ENCODE measurements around the gene ARPC1A. TPM values are rescaled to one million over a fixed set of nuclear protein-coding genes. Genes with fewer than 3 reads are reported as not detected.
A peak's percentile ranks its signal among the peaks of the same experiment; 100 is the strongest.
"Not testable (repeated sequence)": the region's sequence is repeated elsewhere in the genome, so short reads cannot be mapped to it uniquely, and the experiment has no call there.

Gene ARPC1A
- total RNA-seq, 1 experiment from 2014 or later, result 321 TPM

DNA sequence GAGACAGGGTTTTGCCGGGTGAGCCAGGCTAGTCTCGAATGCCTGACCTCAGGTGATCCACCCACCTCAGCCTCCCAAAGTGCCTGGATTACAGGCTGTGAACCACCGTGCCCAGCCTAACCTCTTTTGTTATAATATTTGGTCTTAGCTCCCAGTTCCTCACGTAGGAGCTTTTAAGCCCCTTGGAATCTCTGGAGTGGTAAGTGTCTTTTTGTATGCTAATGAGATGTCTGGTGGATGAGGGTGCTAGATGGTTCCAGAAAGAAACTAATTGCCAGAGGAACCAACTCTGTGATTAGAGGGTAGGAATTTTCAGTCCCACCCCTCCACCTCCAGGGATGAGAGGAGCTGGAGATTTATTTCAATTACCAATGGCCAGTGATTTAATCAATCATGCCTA, 5.3 kb upstream of the ARPC1A start:
- no peak for DNase-seq (ENCODE audit: low read depth)

DNA sequence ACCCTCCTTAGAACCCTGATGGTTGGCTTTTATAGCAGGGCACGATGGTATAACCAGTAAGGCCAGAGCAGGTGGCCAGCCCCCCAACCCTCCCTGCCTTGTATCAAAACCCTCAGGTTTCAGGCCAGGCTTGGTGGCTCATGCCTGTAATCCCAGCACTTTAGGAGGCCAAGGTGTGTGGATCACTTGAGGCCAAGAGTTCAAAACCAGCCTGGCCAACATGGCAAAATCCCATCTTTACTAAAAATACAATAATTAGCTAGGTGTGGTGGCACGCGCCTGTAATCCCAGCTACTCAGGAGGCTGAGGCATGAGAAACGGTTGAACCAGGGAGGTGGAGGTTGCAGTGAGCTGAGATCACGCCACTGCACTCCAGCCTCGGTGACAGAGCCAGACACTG, 3.0 kb upstream of the ARPC1A start:
- not testable (repeated sequence) for DNase-seq (ENCODE audit: low read depth)

DNA sequence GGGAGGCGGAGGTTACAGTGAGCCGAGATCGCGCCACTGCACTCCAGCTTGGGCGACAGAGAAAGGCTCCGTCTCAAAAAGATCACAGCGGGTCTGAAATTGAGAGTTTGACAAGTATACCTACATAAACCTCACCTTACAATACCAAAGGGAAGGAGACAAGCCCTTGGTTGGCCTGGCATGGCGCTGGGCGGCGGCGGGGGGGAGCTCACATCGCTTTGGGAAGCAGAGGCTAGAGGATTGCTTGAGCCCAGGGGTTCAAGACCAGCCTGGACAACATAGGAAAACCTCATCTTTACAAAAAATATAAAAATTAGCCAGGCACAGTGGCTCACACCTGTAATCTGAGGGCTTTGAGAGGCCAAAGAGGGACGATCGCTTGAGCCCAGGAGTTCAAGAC, 1.1 kb upstream of the ARPC1A start:
- DNase-seq (ENCODE audit: low read depth), result no peak

DNA sequence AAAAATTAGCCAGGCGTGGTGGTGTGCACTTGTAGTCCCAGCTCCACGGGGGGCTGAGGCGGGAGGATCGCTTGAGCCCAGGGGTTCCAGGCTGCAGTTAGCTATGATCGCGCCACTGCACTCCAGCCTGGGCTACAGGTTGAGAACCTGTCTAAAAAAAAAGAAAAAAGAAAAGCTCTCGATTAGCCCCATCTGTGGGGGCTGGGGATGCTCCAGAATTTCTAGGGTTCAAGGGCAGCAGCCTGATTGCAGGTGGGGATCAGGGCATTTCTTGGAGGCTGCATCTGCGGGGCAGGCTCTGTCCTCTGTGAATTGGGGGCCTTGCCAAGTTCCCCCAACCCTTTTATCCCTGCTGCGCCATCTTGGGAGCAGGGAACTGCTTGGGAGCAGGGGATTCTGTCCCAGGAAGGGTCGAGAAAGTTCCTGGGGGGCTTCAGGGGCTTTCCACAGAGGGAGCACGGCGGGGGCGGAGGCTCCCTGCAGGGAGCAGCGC, 651 bp upstream of the ARPC1A start:
- no peak for DNase-seq (ENCODE audit: low read depth)

DNA sequence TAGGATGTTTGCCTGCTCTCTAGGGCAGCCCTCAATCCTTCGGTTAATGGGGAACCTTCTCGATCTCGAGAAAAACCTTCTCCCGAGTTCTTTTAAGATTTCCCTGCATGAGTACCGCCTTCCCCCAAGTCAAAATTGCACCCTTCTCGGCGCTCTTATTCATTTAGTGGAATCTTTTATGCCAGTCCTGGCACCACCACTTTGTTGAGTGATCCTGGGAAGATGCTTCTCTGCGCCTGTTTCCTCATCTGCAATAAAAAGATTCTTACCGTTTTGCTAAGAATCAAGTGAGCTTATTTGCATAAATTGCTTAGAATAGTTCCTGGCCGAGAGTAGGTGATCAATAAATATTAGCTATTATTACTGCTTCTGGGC, 697 bp downstream of the ARPC1A start:
- DNase-seq (ENCODE audit: low read depth), result peak; percentile 14

DNA sequence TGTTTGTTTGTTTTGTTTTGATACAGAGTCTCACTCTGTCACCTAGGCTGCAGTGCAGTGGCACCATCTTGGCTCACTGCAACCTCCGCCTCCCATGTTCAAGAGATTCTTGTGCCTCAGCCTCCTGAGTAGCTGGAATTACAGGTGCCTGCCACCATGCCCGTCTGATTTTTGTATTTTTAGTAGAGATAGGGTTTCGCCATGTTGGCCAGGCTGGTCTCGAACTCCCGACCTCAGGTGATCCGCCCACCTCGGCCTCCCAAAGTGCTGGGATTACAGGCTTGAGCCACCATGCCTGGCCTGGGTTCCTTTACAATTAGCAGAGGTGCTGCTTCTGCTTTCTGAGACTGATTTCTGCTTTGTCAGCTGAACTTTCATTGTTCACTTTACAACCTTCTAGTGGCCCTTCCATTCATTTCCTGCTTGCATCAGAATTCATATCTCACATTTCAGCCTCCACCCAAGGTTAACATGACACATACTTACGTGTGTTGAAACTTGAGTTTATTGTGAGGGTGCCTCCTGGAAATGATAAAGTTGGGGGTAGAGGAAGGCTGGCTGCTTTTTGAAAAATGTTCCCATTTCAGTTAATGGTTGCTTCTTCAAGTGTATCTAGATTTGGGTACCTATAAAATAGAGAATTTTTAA, 4.7 kb downstream of the ARPC1A start:
- peak; percentile 89 for DNase-seq (ENCODE audit: low read depth)

DNA sequence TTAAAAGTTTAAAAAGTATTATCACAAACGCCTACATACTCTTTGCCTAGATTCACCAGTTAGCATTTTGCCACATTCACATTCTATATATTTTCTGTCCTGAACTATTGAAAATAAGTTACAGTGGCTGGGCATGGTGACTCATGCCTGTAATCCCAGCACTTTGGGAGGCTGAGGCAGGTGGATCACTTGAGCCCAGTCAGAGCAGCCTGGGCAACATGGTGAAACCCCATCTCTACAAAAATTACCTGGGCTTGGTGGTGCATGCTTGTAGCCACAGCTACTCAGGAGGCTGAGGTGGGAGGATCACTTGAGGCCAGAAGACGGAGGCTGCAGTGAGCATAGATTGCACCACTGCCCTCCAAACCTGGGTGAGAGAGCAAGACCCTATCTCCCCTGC, 5.3 kb downstream of the ARPC1A start:
- peak; percentile 34 for DNase-seq (ENCODE audit: low read depth)

DNA sequence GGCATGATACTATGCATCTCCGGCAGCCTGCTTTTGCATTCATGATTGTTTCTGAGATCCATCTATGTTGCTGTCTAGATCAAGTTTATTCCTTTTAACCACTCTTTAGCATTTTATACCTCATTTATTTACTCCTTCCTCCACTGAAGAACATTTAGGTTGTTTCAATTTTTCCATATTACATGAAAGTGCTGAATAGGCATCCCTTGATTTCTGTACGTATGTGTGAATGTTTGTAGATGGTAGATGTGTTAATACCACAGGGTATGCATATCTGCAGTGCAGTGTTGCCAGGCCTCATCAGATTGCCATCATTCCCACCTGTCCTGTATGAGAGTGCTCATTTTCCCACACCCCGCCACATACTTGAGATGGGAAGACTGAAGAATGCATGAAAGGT, 13.9 kb downstream of the ARPC1A start:
- DNase-seq (ENCODE audit: low read depth), result no peak

DNA sequence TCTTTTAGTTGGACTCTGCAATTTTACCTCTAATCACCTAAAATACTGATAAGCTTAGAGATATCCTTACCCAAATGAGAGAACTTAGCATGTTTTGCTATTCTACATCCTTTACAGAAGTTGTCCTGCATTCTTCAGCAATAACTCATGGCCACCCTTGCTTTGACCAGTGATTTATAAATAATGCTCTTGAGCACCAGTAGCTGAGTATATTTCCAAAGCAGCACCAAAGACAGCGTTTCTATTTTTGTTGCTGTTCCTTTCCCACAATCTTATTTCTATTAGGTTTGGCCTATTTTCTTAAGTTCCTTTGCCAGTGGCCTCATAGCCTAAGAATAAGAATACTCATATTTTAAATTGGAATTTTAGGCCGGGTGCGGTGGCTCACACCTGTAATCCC, 15.0 kb downstream of the ARPC1A start:
- DNase-seq (ENCODE audit: low read depth), result no peak

DNA sequence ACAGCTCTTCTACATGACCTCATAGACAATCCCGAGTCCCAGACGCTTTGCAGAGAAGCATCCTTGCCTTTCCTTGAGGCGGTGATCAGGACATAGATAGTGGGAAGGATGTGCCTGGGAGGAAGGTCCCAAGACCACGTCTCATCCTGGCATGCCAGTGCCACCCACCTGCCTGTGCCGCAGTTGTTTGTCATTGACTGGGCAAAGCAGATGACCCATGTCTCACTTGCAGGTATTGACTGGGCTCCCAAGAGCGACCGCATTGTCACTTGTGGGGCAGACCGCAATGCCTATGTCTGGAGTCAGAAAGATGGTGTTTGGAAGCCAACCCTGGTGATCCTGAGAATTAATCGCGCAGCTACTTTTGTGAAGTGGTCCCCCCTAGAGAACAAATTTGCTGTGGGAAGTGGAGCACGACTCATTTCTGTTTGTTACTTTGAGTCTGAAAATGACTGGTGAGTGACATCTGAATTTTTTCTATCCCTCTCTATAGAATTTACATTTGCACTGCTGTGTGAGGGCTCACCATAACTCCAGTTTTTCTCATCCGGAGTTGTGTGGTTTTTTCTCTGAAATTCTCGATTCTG, 18.5 kb downstream of the ARPC1A start:
- no peak for DNase-seq (ENCODE audit: low read depth)

DNA sequence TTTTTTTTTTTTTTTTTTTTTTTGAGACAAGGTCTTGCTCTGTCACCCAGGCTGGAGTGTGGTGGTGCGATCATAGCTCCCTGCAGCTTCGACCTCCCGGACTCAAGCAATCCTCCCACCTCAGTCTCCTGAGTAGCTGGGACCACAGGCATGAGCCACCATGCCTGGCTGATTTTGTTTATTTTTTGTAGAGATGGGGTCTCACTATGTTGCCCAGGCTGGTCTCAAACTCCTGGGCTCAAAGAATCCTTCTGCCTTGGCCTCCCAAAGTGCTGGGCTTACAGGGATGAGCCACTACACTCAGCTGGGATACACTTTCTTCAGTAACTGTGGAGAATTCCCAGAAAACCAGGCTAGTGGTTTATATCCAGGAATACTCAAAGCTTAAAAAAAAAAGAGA, 24.9 kb downstream of the ARPC1A start:
- not testable (repeated sequence) for DNase-seq (ENCODE audit: low read depth)

DNA sequence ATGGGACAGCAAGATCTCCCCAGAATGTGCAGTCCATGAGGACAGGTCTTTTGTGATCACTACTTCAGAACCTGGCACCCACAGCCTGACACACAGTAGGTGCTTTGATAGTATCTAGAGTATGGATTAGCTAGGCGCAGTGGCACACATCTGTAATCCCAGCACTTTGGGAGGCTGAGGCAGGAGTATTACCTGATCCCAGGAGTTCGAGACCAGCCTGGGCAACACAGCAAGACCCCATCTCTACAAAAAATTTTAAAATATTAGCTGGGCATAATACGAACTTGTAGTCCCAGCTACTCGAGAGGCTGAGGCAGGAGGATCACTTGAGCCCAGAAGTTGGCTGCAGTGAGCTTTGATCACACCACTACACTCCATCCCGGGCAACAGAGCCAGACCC, 26.5 kb downstream of the ARPC1A start:
- DNase-seq (ENCODE audit: low read depth), result no peak

DNA sequence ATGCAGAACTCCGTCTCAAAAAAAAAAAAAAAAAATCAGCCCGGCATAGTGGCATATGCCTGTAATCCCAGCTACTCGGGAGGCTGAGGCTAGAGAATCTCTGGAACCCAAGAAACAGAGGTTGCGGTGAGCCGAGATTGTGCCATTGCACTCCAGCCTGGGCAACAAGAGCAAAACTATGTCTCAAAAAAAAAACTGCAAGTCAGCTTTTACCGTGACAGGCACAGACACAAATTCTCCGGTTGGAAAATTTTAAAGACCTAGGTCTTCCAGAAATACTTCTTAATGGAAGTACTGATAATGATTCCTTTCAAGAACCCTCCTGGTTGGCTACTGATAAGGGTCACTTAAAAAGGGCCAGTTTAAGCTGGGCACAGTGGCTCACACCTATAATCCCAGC, 29.4 kb downstream of the ARPC1A start:
- DNase-seq (ENCODE audit: low read depth), result no peak

DNA sequence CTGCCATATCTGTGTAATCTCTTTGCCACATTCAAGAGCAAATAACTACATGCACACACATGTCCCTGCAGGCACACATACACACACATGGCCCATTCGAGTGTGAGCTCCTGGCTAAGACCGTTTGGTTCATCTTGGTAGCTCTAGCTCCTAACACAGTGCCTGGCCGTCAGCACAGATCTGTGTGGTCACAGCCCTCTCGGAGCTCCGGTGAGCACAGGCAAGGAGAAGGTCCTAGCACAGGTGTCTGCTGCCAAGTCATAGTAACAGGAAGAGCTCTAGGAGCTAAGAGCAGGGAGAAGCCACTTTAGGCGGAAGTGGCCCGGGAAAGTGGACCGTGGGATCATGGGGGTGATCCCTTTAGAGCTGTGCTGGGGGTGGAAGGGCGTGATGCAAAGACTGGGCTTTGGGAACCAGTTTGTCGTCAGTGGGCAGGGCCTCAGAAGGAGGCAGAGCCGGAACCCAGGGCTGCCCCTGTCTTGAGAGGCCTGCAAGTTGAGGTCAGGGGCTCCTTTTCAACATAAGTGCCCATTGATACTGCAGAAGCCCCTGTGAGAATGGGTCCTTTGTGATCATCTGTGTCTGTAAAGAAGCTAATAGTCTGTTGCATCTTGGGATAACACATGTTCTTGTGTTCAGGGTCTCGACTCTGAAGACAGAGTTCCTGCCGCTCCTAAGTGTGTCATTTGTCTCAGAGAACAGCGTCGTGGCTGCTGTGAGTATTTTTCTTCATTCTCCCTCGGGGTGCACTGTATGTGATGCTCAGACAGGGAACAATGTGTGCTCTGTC, 32.2 kb downstream of the ARPC1A start:
- no peak for DNase-seq (ENCODE audit: low read depth)

DNA sequence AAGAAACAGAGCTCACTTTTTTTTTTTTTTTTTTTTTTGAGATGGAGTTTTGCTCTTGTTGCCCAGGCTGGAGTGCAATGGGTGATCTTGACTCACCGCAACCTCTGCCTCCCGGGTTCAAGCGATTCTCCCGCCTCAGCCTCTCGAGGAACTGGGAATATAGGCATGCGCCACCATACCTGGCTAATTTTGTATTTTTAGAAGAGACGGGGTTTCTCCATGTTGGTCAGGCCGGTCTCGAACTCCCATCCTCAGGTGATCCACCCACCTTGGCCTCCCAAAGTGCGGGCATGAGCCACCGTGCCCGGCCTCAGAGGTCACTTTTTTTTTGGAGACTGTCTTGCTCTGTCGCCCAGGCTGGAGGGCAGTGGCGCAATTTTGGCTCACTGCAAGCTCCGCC, 32.8 kb downstream of the ARPC1A start:
- not testable (repeated sequence) for DNase-seq (ENCODE audit: low read depth)

DNA sequence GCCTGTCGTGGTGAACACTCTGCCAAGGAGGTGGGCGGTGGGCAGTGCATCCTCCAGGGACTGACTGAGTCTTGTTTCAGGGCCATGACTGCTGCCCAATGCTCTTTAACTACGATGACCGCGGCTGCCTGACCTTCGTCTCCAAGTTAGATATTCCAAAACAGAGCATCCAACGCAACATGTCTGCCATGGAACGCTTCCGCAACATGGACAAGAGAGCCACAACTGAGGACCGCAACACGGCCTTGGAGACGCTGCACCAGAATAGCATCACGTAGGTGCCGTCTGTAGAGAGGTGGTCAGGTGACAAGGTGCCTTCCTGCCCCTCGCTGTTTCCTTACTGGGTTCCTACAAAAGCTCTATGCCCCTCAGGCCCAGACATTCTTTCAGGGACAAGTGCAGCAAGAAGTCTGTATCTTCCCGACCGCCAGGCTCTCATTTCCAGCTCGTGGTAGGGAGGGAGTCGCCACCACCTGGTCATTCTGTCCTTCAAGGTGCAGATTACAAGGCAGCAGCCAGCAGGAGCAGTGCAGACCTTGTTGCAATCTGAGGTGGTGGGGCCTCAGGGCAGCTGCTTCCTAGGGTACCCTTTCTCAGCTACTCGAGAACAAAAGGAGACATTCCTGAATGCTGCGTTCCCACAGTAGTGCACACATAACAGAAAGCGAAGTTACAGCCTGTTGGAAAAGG, 33.9 kb downstream of the ARPC1A start:
- DNase-seq (ENCODE audit: low read depth), result no peak

DNA sequence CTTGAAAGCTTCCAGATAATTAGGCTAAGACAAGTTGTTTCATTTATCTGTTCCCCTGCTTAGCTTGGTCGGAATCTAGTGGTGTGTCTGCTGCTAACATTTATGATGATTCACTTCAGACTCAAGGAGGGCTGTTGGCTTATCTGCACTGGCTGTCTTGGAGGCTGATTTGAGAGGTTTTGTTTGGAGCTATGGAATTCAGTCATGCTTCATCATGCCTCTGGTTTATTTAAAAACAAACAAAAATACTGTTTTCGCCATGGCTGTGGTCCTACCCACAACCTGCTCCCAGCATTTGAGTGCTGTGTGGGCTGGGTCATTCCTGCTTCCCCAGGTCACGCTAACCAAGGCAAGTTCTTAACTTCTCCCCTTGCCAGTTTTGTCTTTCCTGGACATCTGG, 37.1 kb downstream of the ARPC1A start:
- DNase-seq (ENCODE audit: low read depth), result no peak

DNA sequence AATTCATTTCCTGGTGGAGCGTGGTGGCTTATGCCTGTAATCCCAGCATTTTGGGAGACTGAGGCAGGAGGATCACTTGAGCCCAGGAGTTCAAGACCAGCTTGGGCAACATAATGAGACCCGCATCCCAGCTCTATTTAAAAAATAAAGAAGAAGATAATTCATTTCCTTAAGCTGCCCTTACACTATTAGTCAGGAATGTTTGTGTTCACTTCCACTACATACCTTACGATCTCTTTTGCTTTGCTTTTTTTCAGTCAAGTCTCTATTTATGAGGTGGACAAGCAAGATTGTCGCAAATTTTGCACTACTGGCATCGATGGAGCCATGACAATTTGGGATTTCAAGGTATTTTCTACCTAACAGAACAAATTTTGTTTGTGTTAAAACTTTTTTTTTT, 37.6 kb downstream of the ARPC1A start:
- no peak for DNase-seq (ENCODE audit: low read depth)

DNA sequence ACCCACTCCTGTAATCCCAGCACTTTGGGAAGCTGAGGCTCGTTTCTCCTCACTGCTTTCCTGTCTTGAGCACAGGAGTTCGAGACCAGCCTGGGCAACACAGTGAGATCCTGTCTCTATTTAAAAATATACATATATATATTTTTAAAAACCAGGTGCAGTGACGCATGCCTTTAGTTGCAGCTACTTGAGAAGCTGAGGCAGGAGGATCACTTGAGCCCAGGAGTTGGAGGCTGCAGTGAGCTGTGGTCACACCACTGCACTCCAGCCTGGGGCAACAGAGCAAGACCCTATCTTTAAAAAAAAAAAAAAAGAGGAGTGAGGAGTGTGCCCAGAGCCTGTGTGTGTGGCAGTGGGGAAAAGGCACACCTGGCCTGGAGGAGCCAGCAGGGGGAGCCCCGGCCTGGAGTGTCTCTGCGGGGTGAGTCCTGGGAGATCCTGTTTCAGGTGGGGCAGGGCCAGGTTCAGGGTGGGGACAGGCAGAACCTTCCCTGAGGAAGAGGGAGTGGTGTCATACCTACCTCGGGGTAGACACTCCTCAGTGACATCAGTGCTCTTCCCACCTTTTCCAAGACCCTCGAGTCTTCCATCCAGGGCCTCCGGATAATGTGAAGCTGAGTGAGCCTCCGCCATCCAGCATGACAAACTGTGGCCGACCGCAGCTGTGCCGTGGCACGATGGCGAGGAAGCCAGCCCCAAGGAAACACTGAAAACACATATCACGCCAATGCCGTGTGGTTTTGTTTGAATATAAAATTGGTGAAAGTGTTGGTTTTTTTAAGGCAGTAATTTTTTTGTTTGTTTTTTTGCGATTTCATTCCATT, 39.8 kb downstream of the ARPC1A start:
- no peak for DNase-seq (ENCODE audit: low read depth)

DNA sequence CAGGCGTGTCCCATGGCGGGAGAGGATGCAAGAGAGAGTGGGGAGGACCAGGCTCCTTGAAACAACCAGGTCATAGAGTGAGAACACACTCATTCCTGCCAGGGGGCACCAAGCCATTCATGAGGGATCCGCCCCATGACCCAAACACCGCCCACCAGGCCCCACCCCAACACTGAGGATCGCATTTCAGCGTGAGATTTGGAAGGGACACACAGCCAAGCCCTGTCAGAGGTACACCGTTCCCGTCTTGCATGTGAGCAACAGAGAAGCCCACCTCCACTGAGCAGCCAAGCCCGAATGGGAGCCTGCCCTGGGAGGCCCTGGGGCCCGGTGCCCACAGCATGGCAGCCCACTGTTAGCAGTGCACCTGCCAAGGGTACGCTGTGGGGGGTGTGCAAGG, 40.9 kb downstream of the ARPC1A start:
- no peak for DNase-seq (ENCODE audit: low read depth)

DNA sequence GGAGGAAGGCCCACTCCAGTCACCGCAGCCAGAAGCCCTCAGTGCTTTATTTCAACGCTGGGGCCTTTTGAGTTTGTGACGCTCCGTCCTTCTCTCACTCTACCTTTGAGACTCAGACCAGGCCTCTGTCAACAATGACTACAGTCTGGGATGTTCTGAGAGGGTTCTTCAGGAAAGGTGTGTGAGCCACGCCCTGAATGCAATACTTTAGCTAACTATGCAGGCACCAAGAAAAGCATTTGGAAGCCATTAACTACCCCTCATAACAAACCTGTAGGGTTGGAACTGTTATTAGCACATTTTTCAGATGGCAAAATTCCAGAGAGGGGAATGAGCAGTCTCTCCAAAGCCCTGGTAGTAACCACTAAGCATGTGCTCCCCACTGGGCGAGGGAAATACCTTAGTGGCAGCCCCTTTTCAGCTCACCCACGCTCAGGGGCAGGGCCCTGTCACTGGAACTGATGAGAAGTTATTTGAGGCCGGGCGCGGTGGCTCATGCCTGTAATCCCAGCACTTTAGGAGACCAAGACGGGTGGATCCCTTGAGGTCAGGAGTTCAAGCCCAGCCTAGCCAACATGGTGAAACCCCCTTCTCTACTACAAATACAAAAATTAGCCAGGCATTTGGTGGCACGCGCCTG, 43.2 kb downstream of the ARPC1A start:
- no peak for DNase-seq (ENCODE audit: low read depth)

Data from LHCN-M2 (cell line).